ENCODE data around the gene MYLK2. TPM values are rescaled to one million over a fixed set of nuclear protein-coding genes. Genes with fewer than 3 reads are reported as not detected.
A peak's percentile ranks its signal among the peaks of the same experiment; 100 is the strongest.

MYLK2 gene
- total and polyA plus RNA-seq, 2 of the 4 experiments (the other 2 are of a cell fraction), result 0.18 to 0.27 TPM

- Histone ChIP-seq H4K91ac (ENCODE audit: insufficient read depth, low read depth, low read length) (no peak overlapping the region), H3K4me2 (ENCODE audit: low read depth, low read length) (peak overlapping the region; percentile 75), H3K27ac (ENCODE audit: insufficient read depth, low read length) (peak overlapping the region; percentile 34; the same call in 1 of the 2 replicates), H2BK120ac (ENCODE audit: low read depth, low read length) (no peak overlapping the region), H3K9ac (ENCODE audit: low read depth, low read length) (peak overlapping the region; percentile 71), H3K27me3 (ENCODE audit: control insufficient read depth, insufficient read depth, low read length) (no peaks in the 10 kb centered on the region; the same call in 1 of the 2 replicates), H4K8ac (ENCODE audit: low read depth in 2 of 2, low read length in 2 of 2) (peak overlapping the region; percentile 76 to 92), H4K5ac (ENCODE audit: low read depth, low read length) (peak overlapping the region; percentile 67), H2BK5ac (ENCODE audit: low read depth, low read length, poor library complexity, severe bottlenecking) (no peak overlapping the region), H3K79me1 (ENCODE audit: low read depth in 1 of 2, low read length in 2 of 2) (no peaks in the 10 kb centered on the region), H3K36me3 (ENCODE audit: control insufficient read depth, insufficient read depth, low read length) (no peaks in the 10 kb centered on the region), H4K20me1 (ENCODE audit: insufficient read depth, low read length) (no peaks in the 10 kb centered on the region), H2AK5ac (ENCODE audit: low read depth, low read length) (no peak overlapping the region), H3K4me3 (ENCODE audit: insufficient read depth, low read depth, low read length) (peak overlapping the region; percentile 58), H3K4me1 (ENCODE audit: control insufficient read depth, insufficient read depth, low read length) (no peaks in the 10 kb centered on the region), H2AFZ (replicated peaks; ENCODE audit: low read length, poor library complexity) (peak overlapping the region; percentile 98), H2BK20ac (ENCODE audit: low read depth, low read length) (no peak overlapping the region), H3K4ac (ENCODE audit: low read depth, low read length) (peak overlapping the region; percentile 44; the same call in 1 of the 2 replicates), H3K23ac (ENCODE audit: low read depth, low read length) (no peak overlapping the region), H2BK15ac (ENCODE audit: low read depth, low read length) (no peak overlapping the region), H3K9me1 (ENCODE audit: insufficient read depth, low read length) (no peaks in the 10 kb centered on the region), H3K18ac (ENCODE audit: low read depth, low read length) (no peak overlapping the region), H3K56ac (ENCODE audit: extremely low read depth, insufficient read depth, low read length) (no peak overlapping the region), H2AK9ac (replicated peaks; ENCODE audit: low read depth, low read length, poor library complexity) (no peak overlapping the region), H3K14ac (replicated peaks; ENCODE audit: low read depth, low read length) (0 out of 2 replicates have a peak overlapping the region, but pooled peaks have one; percentile 76), H3K9me3 (ENCODE audit: control insufficient read depth, insufficient read depth, low read length) (no peaks in the 10 kb centered on the region)
- ChIA-PET POLR2A (ENCODE audit: unreplicated experiment) (interaction anchor here (0.6 kb wide), 2 partner anchors 72 to 1564 kb away, joined by 3 to 7 read pairs; partner anchors contain the start of gene SNTA1), CTCF (no interaction called here)
- 3% methylated on average over 10 of the region's 45 CpGs; no CpG with 5 or more reads in 1 of the 2 experiments for WGBS, 2 experiments (ENCODE audit: extremely low coverage in 2 of 2, insufficient read length in 1 of 2)
- intact Hi-C loops (cut with micrococcal nuclease) (no loop called here), dilution Hi-C loops (cut with HindIII; ENCODE audit: low sequenced_read_pairs, unreplicated experiment) (no loop called here), in situ Hi-C loops (cut with MboI; ENCODE audit: low sequenced_read_pairs) (no loop called here)
- DNase-seq (peak; percentile 92), ATAC-seq (ENCODE audit: low read depth) (peak; percentile 99)
- BruUV-seq (replicated peaks), result no TSS peak
- TF ChIP-seq MAZ (IDR thresholded peaks at IDR 0.05; ENCODE audit: borderline replicate concordance, low read depth, low read length), result peak; percentile 63; the same call in 1 of the 2 replicates
- TF ChIP-seq CEBPB (IDR thresholded peaks at IDR 0.05; ENCODE audit: low read depth, low read length), result no peak
- peak; percentile 98 for TF ChIP-seq MXI1 (IDR thresholded peaks at IDR 0.05; ENCODE audit: borderline replicate concordance, low read depth, low read length)
- TF ChIP-seq CHD1 (IDR thresholded peaks at IDR 0.05; ENCODE audit: low read depth, low read length), result no peak
- TF ChIP-seq RCOR1 (IDR thresholded peaks at IDR 0.05; ENCODE audit: insufficient replicate concordance, low read length), result no peak
- no peak for TF ChIP-seq SMC3 (IDR thresholded peaks at IDR 0.05; ENCODE audit: low read depth, low read length)
- no peak for TF ChIP-seq POLR2A (IDR thresholded peaks at IDR 0.05; ENCODE audit: low read depth, low read length)
- peak; percentile 85 for TF ChIP-seq USF2 (IDR thresholded peaks at IDR 0.05; ENCODE audit: low read depth, low read length)
- TF ChIP-seq MAFK (IDR thresholded peaks at IDR 0.05; ENCODE audit: low read depth, low read length), result no peak
- no peak for TF ChIP-seq CTCF (conservative IDR thresholded peaks at IDR 0.05; ENCODE audit: low read depth, low read length)
- no peak for TF ChIP-seq NFE2L2 (IDR thresholded peaks at IDR 0.05; ENCODE audit: low read depth, low read length)
- no peak for TF ChIP-seq ELK1 (IDR thresholded peaks at IDR 0.05; ENCODE audit: borderline replicate concordance, low read depth, low read length)
- no peak for TF ChIP-seq RFX5 (IDR thresholded peaks at IDR 0.05; ENCODE audit: low read depth, low read length)
- TF ChIP-seq RAD21 (IDR thresholded peaks at IDR 0.05; ENCODE audit: low read length), result peak; percentile 5; the same call in 1 of the 2 replicates
These were observed 60.2 kb downstream of the MYLK2 start for GRCh38 chr20:31879143-31879987.

Measured in IMR-90 (cell line).